H1 (cell line): Measurements from ENCODE around the gene GPS1. TPM values are rescaled to one million over a fixed set of nuclear protein-coding genes. Genes with fewer than 3 reads are reported as not detected.

Experiments
- CTCF ChIA-PET: fragments of 300-600 bp; sonication (Branson Sonifier 250); formaldehyde crosslinking; loops from one replicate; lab custom pipeline; 2021; ENCODE audit not compliant: partially characterized antibody; lab: Charles Lee
- POLR2A ChIA-PET: fragments of 300-600 bp; sonication (Branson Sonifier 250); formaldehyde crosslinking; loops from one replicate; lab custom pipeline; 2021; ENCODE audit warnings: inconsistent platforms; ENCODE audit not compliant: partially characterized antibody; lab: Charles Lee
- DNase-seq, 2 experiments: peaks; one replicate each; pipeline versions ENCODE4 v3.0.0 to v3.0.0-alpha.2; 2010 to 2022; ENCODE audit warnings: low spot score in 2 of 2, low read depth in 1 of 2, mixed read lengths in 1 of 2
- FAIRE-seq: peaks from 2 replicates; lab custom pipeline; 2011; peaks lifted over from hg19 to GRCh38; lab: Jason Lieb, UNC
- H2AFZ ChIP-seq: 2 replicates; pipeline ENCODE4 v1.8.1; 2012; ENCODE audit warnings: low read length, inconsistent platforms
- H2AK5ac ChIP-seq: 2 replicates; pipeline ENCODE4 v1.6.1; 2013; ENCODE audit warnings: low read depth, low read length
- H2BK120ac ChIP-seq: replicated peaks from 2 replicates; pipeline ENCODE3; 2013; ENCODE audit warnings: low read depth, low read length, inconsistent platforms
- H2BK12ac ChIP-seq: 2 replicates; pipeline ENCODE4 v1.6.1; 2013; ENCODE audit warnings: low read depth, low read length
- H2BK15ac ChIP-seq: 2 replicates; pipeline ENCODE4 v1.6.1; 2013; ENCODE audit warnings: low read length
- H2BK20ac ChIP-seq: 2 replicates; pipeline ENCODE4 v1.6.1; 2013; ENCODE audit warnings: low read length
- H2BK5ac ChIP-seq: 2 replicates; pipeline ENCODE4 v1.6.1; 2013; ENCODE audit warnings: low read depth, low read length
- H3K14ac ChIP-seq: 2 replicates; pipeline ENCODE4 v1.6.1; 2013; ENCODE audit warnings: inconsistent platforms; ENCODE audit not compliant: insufficient read length
- H3K18ac ChIP-seq: 2 replicates; pipeline ENCODE4 v1.6.1; 2013; ENCODE audit warnings: low read length; ENCODE audit errors: extremely low read depth
- H3K23ac ChIP-seq: 2 replicates; pipeline ENCODE4 v1.6.1; 2013; ENCODE audit warnings: inconsistent platforms; ENCODE audit not compliant: insufficient read length
- H3K23me2 ChIP-seq: 2 replicates; pipeline ENCODE4 v1.6.1; 2013; ENCODE audit warnings: low read depth, low read length
- H3K27ac ChIP-seq: 2 replicates; pipeline ENCODE4 v1.6.1; 2011; ENCODE audit warnings: low read depth, low read length, inconsistent platforms
- H3K27me3 ChIP-seq, 4 experiments: replicated peaks in 1 of 4; 1 replicate in 1 of 4; 2 replicates in 3 of 4; pipeline versions ENCODE4 v1.6.1 to v1.8.1; 2011 to 2013; ENCODE audit warnings: low read length in 3 of 4, mild to moderate bottlenecking in 3 of 4, inconsistent platforms in 2 of 4, mixed read lengths in 2 of 4, moderate library complexity in 1 of 4; ENCODE audit not compliant: control insufficient read depth in 3 of 4, insufficient read depth in 3 of 4; ENCODE audit errors: extremely low read depth in 1 of 4
- H3K36me3 ChIP-seq, 4 experiments: 2 replicates each; pipeline versions ENCODE4 v1.6.1 to v1.8.1; 2011 to 2013; ENCODE audit warnings: mild to moderate bottlenecking in 4 of 4, low read length in 3 of 4, moderate library complexity in 2 of 4, control low read depth in 1 of 4, inconsistent platforms in 1 of 4; ENCODE audit not compliant: insufficient read depth in 4 of 4, control insufficient read depth in 2 of 4
- H3K4ac ChIP-seq: replicated peaks from 2 replicates; pipeline ENCODE3; 2013; ENCODE audit warnings: low read length, low read depth, mixed read lengths, inconsistent platforms; ENCODE audit not compliant: insufficient read length
- H3K4me1 ChIP-seq, 4 experiments: replicated peaks in 1 of 4; 1 replicate in 1 of 4; 2 replicates in 3 of 4; pipeline versions ENCODE4 v1.6.1 to v1.8.1; 2011 to 2013; ENCODE audit warnings: low read length in 3 of 4, inconsistent platforms in 2 of 4, mixed read lengths in 1 of 4; ENCODE audit not compliant: insufficient read depth in 4 of 4, control insufficient read depth in 3 of 4
- H3K4me2 ChIP-seq, 2 experiments: 2 replicates each; pipeline versions ENCODE4 v1.6.1 to v1.8.1; 2011 to 2013; ENCODE audit warnings: low read depth in 2 of 2, low read length in 2 of 2, control low read depth in 1 of 2, inconsistent platforms in 1 of 2, mild to moderate bottlenecking in 1 of 2; ENCODE audit not compliant: insufficient read depth in 1 of 2
- H3K4me3 ChIP-seq, 4 experiments: fragments of 200-600, 300-600 bp in 1 of 4; sonication (generic), shearing (Covaris generic), sonication (Bioruptor Twin) in 1 of 4; 2 replicates each; pipeline versions ENCODE4 v1.5.1 to v1.8.1; 2011 to 2016; ENCODE audit warnings: low read length in 4 of 4, low read depth in 3 of 4, control low read depth in 2 of 4, inconsistent platforms in 2 of 4, mild to moderate bottlenecking in 2 of 4, mixed read lengths in 1 of 4, moderate library complexity in 1 of 4; ENCODE audit not compliant: insufficient read depth in 2 of 4; ENCODE audit errors: extremely low read depth in 1 of 4
- H3K56ac ChIP-seq: replicated peaks from 2 replicates; pipeline ENCODE3; 2013; ENCODE audit warnings: low read depth, mild to moderate bottlenecking, mixed read lengths, low read length, inconsistent platforms; ENCODE audit not compliant: insufficient read length
- H3K79me1 ChIP-seq: 2 replicates; pipeline ENCODE4 v1.6.1; 2013; ENCODE audit warnings: low read depth, low read length, control low read depth
- H3K79me2 ChIP-seq, 2 experiments: 2 replicates each; pipeline versions ENCODE4 v1.6.1 to v1.8.1; 2012 to 2013; ENCODE audit warnings: low read length in 2 of 2, mild to moderate bottlenecking in 2 of 2, inconsistent platforms in 1 of 2; ENCODE audit not compliant: insufficient read depth in 2 of 2, control insufficient read depth in 1 of 2
- H3K9ac ChIP-seq, 4 experiments: replicated peaks in 1 of 4; 1 replicate in 1 of 4; 2 replicates in 3 of 4; pipeline versions ENCODE4 v1.6.1 to v1.8.1; 2011 to 2013; ENCODE audit warnings: low read depth in 3 of 4, low read length in 3 of 4, control low read depth in 2 of 4, mild to moderate bottlenecking in 2 of 4, moderate library complexity in 2 of 4, inconsistent platforms in 1 of 4; ENCODE audit errors: extremely low read depth in 1 of 4
- H3K9me3 ChIP-seq, 2 experiments: 2 replicates each; pipeline versions ENCODE4 v1.6.1 to v1.8.1; 2012 to 2013; ENCODE audit warnings: mild to moderate bottlenecking in 2 of 2, moderate library complexity in 2 of 2, control low read depth in 1 of 2, inconsistent platforms in 1 of 2, low read depth in 1 of 2, low read length in 1 of 2, mixed read lengths in 1 of 2; ENCODE audit not compliant: insufficient read depth in 2 of 2
- H4K20me1 ChIP-seq, 2 experiments: replicated peaks in 1 of 2; 2 replicates each; pipeline versions ENCODE3 to v1.8.1; 2011 to 2013; ENCODE audit warnings: inconsistent platforms in 2 of 2, low read length in 2 of 2, mild to moderate bottlenecking in 1 of 2; ENCODE audit not compliant: insufficient read depth in 2 of 2, control insufficient read depth in 1 of 2
- H4K5ac ChIP-seq: 2 replicates; pipeline ENCODE4 v1.6.1; 2013; ENCODE audit warnings: low read length, low read depth, mixed read lengths, inconsistent platforms; ENCODE audit not compliant: insufficient read length
- H4K8ac ChIP-seq: 2 replicates; pipeline ENCODE4 v1.8.0; 2013; ENCODE audit warnings: mild to moderate bottlenecking, moderate library complexity, low read length, inconsistent platforms; ENCODE audit not compliant: insufficient read depth; ENCODE audit errors: extremely low read depth
- H4K91ac ChIP-seq: replicated peaks from 2 replicates; pipeline ENCODE3; 2013; ENCODE audit warnings: low read length, mixed read lengths, inconsistent platforms; ENCODE audit not compliant: insufficient read length
- CREB1 ChIP-seq: IDR thresholded peaks from 2 replicates; pipeline ENCODE4 v1.6.1; 2012; ENCODE audit warnings: inconsistent platforms
- HDAC2 ChIP-seq, 2 experiments: fragments of 300-600 bp in 1 of 2; sonication (generic) in 1 of 2; IDR thresholded peaks; 2 replicates each; pipeline ENCODE4 v1.6.1; 2011 to 2012; ENCODE audit warnings: low read depth in 2 of 2, low read length in 2 of 2, mild to moderate bottlenecking in 2 of 2, moderate library complexity in 2 of 2, borderline replicate concordance in 1 of 2, inconsistent platforms in 1 of 2
- SP2 ChIP-seq: IDR thresholded peaks from 2 replicates; pipeline ENCODE4 v1.6.1; 2012; ENCODE audit warnings: mild to moderate bottlenecking, low read length, inconsistent platforms
- SUZ12 ChIP-seq: fragments of 200-600 bp; sonication (generic); IDR thresholded peaks from 2 replicates; pipeline ENCODE4 v1.6.1; 2012; ENCODE audit warnings: mild to moderate bottlenecking, inconsistent platforms, low read length, moderate library complexity, mixed read lengths
- TBP ChIP-seq: IDR thresholded peaks from 2 replicates; pipeline ENCODE4 v1.6.1; 2011; ENCODE audit warnings: low read depth, low read length, improper control_type of control experiment
- WGBS, 2 experiments: shearing (Covaris generic) in 1 of 2; methylation state at CpG; one replicate each; pipeline versions ENCODE4 v1.1.6 to v1.1.7; 2013 to 2015; ENCODE audit warnings: low lambda C conversion rate in 2 of 2, mixed read lengths in 2 of 2, inconsistent platforms in 1 of 2, low coverage in 1 of 2, missing lambda C conversion rate in 1 of 2; ENCODE audit not compliant: insufficient replicate concordance in 2 of 2, insufficient coverage in 1 of 2, insufficient read length in 1 of 2; ENCODE audit errors: extremely low coverage in 1 of 2, missing lambda C conversion rate in 1 of 2; 5-methylcytosine and 5-hydroxymethylcytosine counted together
- polyA plus RNA-seq, 7 experiments: library from polyadenylated mRNA; depleted of rRNA in 3 of 7; stranded (reverse) in 5 of 7; unstranded in 2 of 7; fragments of >200 nt in 5 of 7; fragments of 200-250 nt in 2 of 7; gene quantifications; 1 replicate in 5 of 7; 2 replicates in 1 of 7; 4 replicates in 1 of 7; pipeline versions ENCODE4 v1.2.1 to v1.2.3, GENCODE V29; 2011 to 2013; ENCODE audit warnings: missing spikeins in 2 of 7, mixed read lengths in 2 of 7
- total RNA-seq: library from RNA; stranded (reverse); fragmentation: NEBNext Ultra II Directional; extraction: Animal tissue kit (Norgen Biotek cat#: 25700); gene quantifications from 2 replicates; pipeline ENCODE4 v1.2.1, GENCODE V29; 2021

GPS1 gene
- total and polyA plus RNA-seq, 2 of the 8 experiments (the other 6 are each of a cell fraction or from before 2014, with no cell fraction given): 153 to 277 TPM

DNA sequence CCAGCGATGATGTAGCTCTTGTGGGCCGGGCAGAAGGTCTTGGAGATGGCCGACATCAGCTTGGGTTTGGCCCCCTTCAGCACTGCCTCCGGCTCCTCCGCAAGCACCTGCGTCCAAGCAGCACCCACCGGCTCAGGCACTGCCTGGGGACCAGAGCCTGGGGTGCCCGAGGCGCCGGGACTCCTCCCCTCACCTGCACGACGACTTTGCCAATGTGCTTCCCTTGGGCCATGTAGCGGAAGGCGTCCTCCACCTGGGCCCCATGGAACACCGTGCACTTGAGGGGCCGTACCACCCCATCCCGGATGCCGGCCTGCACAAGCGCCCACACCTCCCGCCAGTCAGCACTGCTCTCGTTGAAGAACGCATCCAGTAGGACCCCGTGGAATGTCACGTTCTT is 31.3 kb downstream of the GPS1 start:
- CTCF ChIA-PET: interaction anchor here (1.0 to 2.3 kb wide), 3 partner anchors 57 to 73 kb away, joined by 3 to 8 read pairs (median 3); no protein-coding TSS in a partner anchor
- no peak overlapping the region for H4K5ac ChIP-seq
- no peak for FAIRE-seq
- TF ChIP-seq TBP (no peak), SUZ12 (no peak), HDAC2 (IDR thresholded peaks at IDR 0.05; ENCODE audit: borderline replicate concordance in 1 of 2, low read depth in 2 of 2, low read length in 2 of 2) (no peak), CREB1 (no peak), SP2 (no peak)

More for the DNA sequence above, 31.3 kb downstream of the GPS1 start:
- no peak overlapping the region for H4K91ac ChIP-seq
- H2BK20ac ChIP-seq: no peak overlapping the region
- no peak overlapping the region for H3K4me3 ChIP-seq
- no peak overlapping the region for H3K27ac ChIP-seq
- WGBS, 2 experiments: 97% methylated on average over 24 of the region's 24 CpGs; no CpG with 5 or more reads in 1 of the 2 experiments
- POLR2A ChIA-PET: interaction anchor here (0.8 to 12.5 kb wide), 9 partner anchors 6 to 53 kb away, joined by 3 to 105 read pairs (median 6); partner anchors contain the start of gene FASN
- H2BK5ac ChIP-seq: no peak overlapping the region
- H3K56ac ChIP-seq: no peak overlapping the region
- no peak overlapping the region for H2AK5ac ChIP-seq
- H3K14ac ChIP-seq: no peak overlapping the region
- no peak overlapping the region for H2BK12ac ChIP-seq
- H3K9me3 ChIP-seq: no peaks in the 10 kb centered on the region
- H3K4ac ChIP-seq: no peak overlapping the region
- H3K23ac ChIP-seq: no peak overlapping the region
- peaks cover 30 to 69% of the 10 kb centered on the region in 2 experiments for H4K20me1 ChIP-seq
- peaks cover 65 to 97% (median 85%) of the 10 kb centered on the region in 4 experiments for H3K36me3 ChIP-seq
- DNase-seq: no peak
- H3K79me1 ChIP-seq: peaks cover 7% of the 10 kb centered on the region
- no peak overlapping the region for H2BK120ac ChIP-seq
- no peak overlapping the region for H2AFZ ChIP-seq
- H3K9ac ChIP-seq: no peak overlapping the region
- no peaks in the 10 kb centered on the region for H3K23me2 ChIP-seq
- H3K18ac ChIP-seq: no peak overlapping the region
- H3K4me1 ChIP-seq: no peaks in the 10 kb centered on the region
- no peak overlapping the region for H2BK15ac ChIP-seq
- H3K4me2 ChIP-seq: no peak overlapping the region
- H3K27me3 ChIP-seq: no peaks in the 10 kb centered on the region
- H3K79me2 ChIP-seq: no peaks in the 10 kb centered on the region
- no peak overlapping the region; the same call in 1 of the 2 replicates for H4K8ac ChIP-seq
